H1 (cell line): ENCODE measurements around the gene DSTYK. TPM values are rescaled to one million over a fixed set of nuclear protein-coding genes. Genes with fewer than 3 reads are reported as not detected.
A peak's percentile ranks its signal among the peaks of the same experiment; 100 is the strongest.

ENCODE experiments used
- CTCF ChIA-PET: fragments of 300-600 bp; sonication (Branson Sonifier 250); formaldehyde crosslinking; loops from one replicate; lab custom pipeline; 2021; ENCODE audit not compliant: partially characterized antibody; lab: Charles Lee
- POLR2A ChIA-PET: fragments of 300-600 bp; sonication (Branson Sonifier 250); formaldehyde crosslinking; loops from one replicate; lab custom pipeline; 2021; ENCODE audit warnings: inconsistent platforms; ENCODE audit not compliant: partially characterized antibody; lab: Charles Lee
- DNase-seq, 2 experiments: peaks; one replicate each; pipeline versions ENCODE4 v3.0.0 to v3.0.0-alpha.2; 2010 to 2022; ENCODE audit warnings: low spot score in 2 of 2, low read depth in 1 of 2, mixed read lengths in 1 of 2
- FAIRE-seq: peaks from 2 replicates; lab custom pipeline; 2011; peaks lifted over from hg19 to GRCh38; lab: Jason Lieb, UNC
- H2AFZ ChIP-seq: 2 replicates; pipeline ENCODE4 v1.8.1; 2012; ENCODE audit warnings: low read length, inconsistent platforms
- H2AK5ac ChIP-seq: 2 replicates; pipeline ENCODE4 v1.6.1; 2013; ENCODE audit warnings: low read depth, low read length
- H2BK120ac ChIP-seq: replicated peaks from 2 replicates; pipeline ENCODE3; 2013; ENCODE audit warnings: low read depth, low read length, inconsistent platforms
- H2BK12ac ChIP-seq: 2 replicates; pipeline ENCODE4 v1.6.1; 2013; ENCODE audit warnings: low read depth, low read length
- H2BK15ac ChIP-seq: 2 replicates; pipeline ENCODE4 v1.6.1; 2013; ENCODE audit warnings: low read length
- H2BK20ac ChIP-seq: 2 replicates; pipeline ENCODE4 v1.6.1; 2013; ENCODE audit warnings: low read length
- H2BK5ac ChIP-seq: 2 replicates; pipeline ENCODE4 v1.6.1; 2013; ENCODE audit warnings: low read depth, low read length
- H3K14ac ChIP-seq: 2 replicates; pipeline ENCODE4 v1.6.1; 2013; ENCODE audit warnings: inconsistent platforms; ENCODE audit not compliant: insufficient read length
- H3K18ac ChIP-seq: 2 replicates; pipeline ENCODE4 v1.6.1; 2013; ENCODE audit warnings: low read length; ENCODE audit errors: extremely low read depth
- H3K23ac ChIP-seq: 2 replicates; pipeline ENCODE4 v1.6.1; 2013; ENCODE audit warnings: inconsistent platforms; ENCODE audit not compliant: insufficient read length
- H3K23me2 ChIP-seq: 2 replicates; pipeline ENCODE4 v1.6.1; 2013; ENCODE audit warnings: low read depth, low read length
- H3K27ac ChIP-seq: 2 replicates; pipeline ENCODE4 v1.6.1; 2011; ENCODE audit warnings: low read depth, low read length, inconsistent platforms
- H3K27me3 ChIP-seq, 4 experiments: replicated peaks in 1 of 4; 1 replicate in 1 of 4; 2 replicates in 3 of 4; pipeline versions ENCODE4 v1.6.1 to v1.8.1; 2011 to 2013; ENCODE audit warnings: low read length in 3 of 4, mild to moderate bottlenecking in 3 of 4, inconsistent platforms in 2 of 4, mixed read lengths in 2 of 4, moderate library complexity in 1 of 4; ENCODE audit not compliant: control insufficient read depth in 3 of 4, insufficient read depth in 3 of 4; ENCODE audit errors: extremely low read depth in 1 of 4
- H3K36me3 ChIP-seq, 4 experiments: 2 replicates each; pipeline versions ENCODE4 v1.6.1 to v1.8.1; 2011 to 2013; ENCODE audit warnings: mild to moderate bottlenecking in 4 of 4, low read length in 3 of 4, moderate library complexity in 2 of 4, control low read depth in 1 of 4, inconsistent platforms in 1 of 4; ENCODE audit not compliant: insufficient read depth in 4 of 4, control insufficient read depth in 2 of 4
- H3K4ac ChIP-seq: replicated peaks from 2 replicates; pipeline ENCODE3; 2013; ENCODE audit warnings: low read length, low read depth, mixed read lengths, inconsistent platforms; ENCODE audit not compliant: insufficient read length
- H3K4me1 ChIP-seq, 4 experiments: replicated peaks in 1 of 4; 1 replicate in 1 of 4; 2 replicates in 3 of 4; pipeline versions ENCODE4 v1.6.1 to v1.8.1; 2011 to 2013; ENCODE audit warnings: low read length in 3 of 4, inconsistent platforms in 2 of 4, mixed read lengths in 1 of 4; ENCODE audit not compliant: insufficient read depth in 4 of 4, control insufficient read depth in 3 of 4
- H3K4me2 ChIP-seq, 2 experiments: 2 replicates each; pipeline versions ENCODE4 v1.6.1 to v1.8.1; 2011 to 2013; ENCODE audit warnings: low read depth in 2 of 2, low read length in 2 of 2, control low read depth in 1 of 2, inconsistent platforms in 1 of 2, mild to moderate bottlenecking in 1 of 2; ENCODE audit not compliant: insufficient read depth in 1 of 2
- H3K4me3 ChIP-seq, 4 experiments: fragments of 200-600, 300-600 bp in 1 of 4; sonication (generic), shearing (Covaris generic), sonication (Bioruptor Twin) in 1 of 4; 2 replicates each; pipeline versions ENCODE4 v1.5.1 to v1.8.1; 2011 to 2016; ENCODE audit warnings: low read length in 4 of 4, low read depth in 3 of 4, control low read depth in 2 of 4, inconsistent platforms in 2 of 4, mild to moderate bottlenecking in 2 of 4, mixed read lengths in 1 of 4, moderate library complexity in 1 of 4; ENCODE audit not compliant: insufficient read depth in 2 of 4; ENCODE audit errors: extremely low read depth in 1 of 4
- H3K56ac ChIP-seq: replicated peaks from 2 replicates; pipeline ENCODE3; 2013; ENCODE audit warnings: low read depth, mild to moderate bottlenecking, mixed read lengths, low read length, inconsistent platforms; ENCODE audit not compliant: insufficient read length
- H3K79me1 ChIP-seq: 2 replicates; pipeline ENCODE4 v1.6.1; 2013; ENCODE audit warnings: low read depth, low read length, control low read depth
- H3K79me2 ChIP-seq, 2 experiments: 2 replicates each; pipeline versions ENCODE4 v1.6.1 to v1.8.1; 2012 to 2013; ENCODE audit warnings: low read length in 2 of 2, mild to moderate bottlenecking in 2 of 2, inconsistent platforms in 1 of 2; ENCODE audit not compliant: insufficient read depth in 2 of 2, control insufficient read depth in 1 of 2
- H3K9ac ChIP-seq, 4 experiments: replicated peaks in 1 of 4; 1 replicate in 1 of 4; 2 replicates in 3 of 4; pipeline versions ENCODE4 v1.6.1 to v1.8.1; 2011 to 2013; ENCODE audit warnings: low read depth in 3 of 4, low read length in 3 of 4, control low read depth in 2 of 4, mild to moderate bottlenecking in 2 of 4, moderate library complexity in 2 of 4, inconsistent platforms in 1 of 4; ENCODE audit errors: extremely low read depth in 1 of 4
- H3K9me3 ChIP-seq, 2 experiments: 2 replicates each; pipeline versions ENCODE4 v1.6.1 to v1.8.1; 2012 to 2013; ENCODE audit warnings: mild to moderate bottlenecking in 2 of 2, moderate library complexity in 2 of 2, control low read depth in 1 of 2, inconsistent platforms in 1 of 2, low read depth in 1 of 2, low read length in 1 of 2, mixed read lengths in 1 of 2; ENCODE audit not compliant: insufficient read depth in 2 of 2
- H4K20me1 ChIP-seq, 2 experiments: replicated peaks in 1 of 2; 2 replicates each; pipeline versions ENCODE3 to v1.8.1; 2011 to 2013; ENCODE audit warnings: inconsistent platforms in 2 of 2, low read length in 2 of 2, mild to moderate bottlenecking in 1 of 2; ENCODE audit not compliant: insufficient read depth in 2 of 2, control insufficient read depth in 1 of 2
- H4K5ac ChIP-seq: 2 replicates; pipeline ENCODE4 v1.6.1; 2013; ENCODE audit warnings: low read length, low read depth, mixed read lengths, inconsistent platforms; ENCODE audit not compliant: insufficient read length
- H4K8ac ChIP-seq: 2 replicates; pipeline ENCODE4 v1.8.0; 2013; ENCODE audit warnings: mild to moderate bottlenecking, moderate library complexity, low read length, inconsistent platforms; ENCODE audit not compliant: insufficient read depth; ENCODE audit errors: extremely low read depth
- H4K91ac ChIP-seq: replicated peaks from 2 replicates; pipeline ENCODE3; 2013; ENCODE audit warnings: low read length, mixed read lengths, inconsistent platforms; ENCODE audit not compliant: insufficient read length
- CBX5 ChIP-seq: fragments of 300-800, 300-1000 bp; sonication (generic); IDR thresholded peaks from 2 replicates; pipeline ENCODE4 v1.7.1; 2016; ENCODE audit warnings: antibody characterized with exemption, low read length, low read depth
- JUN ChIP-seq: IDR thresholded peaks from 2 replicates; pipeline ENCODE4 v1.6.1; 2011; ENCODE audit warnings: low read depth, mild to moderate bottlenecking, improper control_type of control experiment, low read length
- PHF8 ChIP-seq: fragments of 200-600 bp; sonication (generic); conservative IDR thresholded peaks from 2 replicates; pipeline ENCODE4 v1.7.1; 2012; ENCODE audit warnings: low read depth, mild to moderate bottlenecking, inconsistent platforms, low read length, moderate library complexity
- RXRA ChIP-seq: IDR thresholded peaks from 2 replicates; pipeline ENCODE4 v1.6.1; 2011; ENCODE audit warnings: low read depth, mild to moderate bottlenecking, low read length, moderate library complexity; ENCODE audit not compliant: insufficient read depth
- SAP30 ChIP-seq: fragments of 300-600 bp; sonication (generic); IDR thresholded peaks from 2 replicates; pipeline ENCODE4 v1.7.1; 2012; ENCODE audit warnings: low read length, moderate library complexity, mild to moderate bottlenecking, inconsistent platforms; ENCODE audit not compliant: insufficient read depth, insufficient replicate concordance
- SIRT6 ChIP-seq: IDR thresholded peaks from one replicate; pipeline ENCODE4 v1.7.1; 2012; ENCODE audit warnings: low read length, inconsistent platforms
- WGBS, 2 experiments: shearing (Covaris generic) in 1 of 2; methylation state at CpG; one replicate each; pipeline versions ENCODE4 v1.1.6 to v1.1.7; 2013 to 2015; ENCODE audit warnings: low lambda C conversion rate in 2 of 2, mixed read lengths in 2 of 2, inconsistent platforms in 1 of 2, low coverage in 1 of 2, missing lambda C conversion rate in 1 of 2; ENCODE audit not compliant: insufficient replicate concordance in 2 of 2, insufficient coverage in 1 of 2, insufficient read length in 1 of 2; ENCODE audit errors: extremely low coverage in 1 of 2, missing lambda C conversion rate in 1 of 2; 5-methylcytosine and 5-hydroxymethylcytosine counted together
- polyA plus RNA-seq, 7 experiments: library from polyadenylated mRNA; depleted of rRNA in 3 of 7; stranded (reverse) in 5 of 7; unstranded in 2 of 7; fragments of >200 nt in 5 of 7; fragments of 200-250 nt in 2 of 7; gene quantifications; 1 replicate in 5 of 7; 2 replicates in 1 of 7; 4 replicates in 1 of 7; pipeline versions ENCODE4 v1.2.1 to v1.2.3, GENCODE V29; 2011 to 2013; ENCODE audit warnings: missing spikeins in 2 of 7, mixed read lengths in 2 of 7
- total RNA-seq: library from RNA; stranded (reverse); fragmentation: NEBNext Ultra II Directional; extraction: Animal tissue kit (Norgen Biotek cat#: 25700); gene quantifications from 2 replicates; pipeline ENCODE4 v1.2.1, GENCODE V29; 2021
- TF ChIP-seq, protein P1 (sequence below), 3 experiments: IDR thresholded peaks; 1 replicate in 2 of 3; 2 replicates in 1 of 3; pipeline versions ENCODE4 v1.5.1 to v1.6.1; 2011; ENCODE audit warnings: low read length in 3 of 3, mild to moderate bottlenecking in 3 of 3, inconsistent platforms in 2 of 3, low read depth in 1 of 3, moderate library complexity in 1 of 3; ENCODE audit not compliant: insufficient read depth in 1 of 3; ENCODE audit errors: control extremely low read depth in 1 of 3
- TF ChIP-seq, protein P2 (sequence below): IDR thresholded peaks from 2 replicates; pipeline ENCODE4 v1.6.1; 2012; ENCODE audit warnings: inconsistent platforms
- TF ChIP-seq, protein P3 (sequence below): IDR thresholded peaks from 2 replicates; pipeline ENCODE4 v1.6.1; 2012; ENCODE audit warnings: inconsistent platforms

Gene DSTYK
- total and polyA plus RNA-seq, 2 of the 8 experiments (the other 6 are each of a cell fraction or from before 2014, with no cell fraction given): 2.7 to 8.5 TPM

DNA sequence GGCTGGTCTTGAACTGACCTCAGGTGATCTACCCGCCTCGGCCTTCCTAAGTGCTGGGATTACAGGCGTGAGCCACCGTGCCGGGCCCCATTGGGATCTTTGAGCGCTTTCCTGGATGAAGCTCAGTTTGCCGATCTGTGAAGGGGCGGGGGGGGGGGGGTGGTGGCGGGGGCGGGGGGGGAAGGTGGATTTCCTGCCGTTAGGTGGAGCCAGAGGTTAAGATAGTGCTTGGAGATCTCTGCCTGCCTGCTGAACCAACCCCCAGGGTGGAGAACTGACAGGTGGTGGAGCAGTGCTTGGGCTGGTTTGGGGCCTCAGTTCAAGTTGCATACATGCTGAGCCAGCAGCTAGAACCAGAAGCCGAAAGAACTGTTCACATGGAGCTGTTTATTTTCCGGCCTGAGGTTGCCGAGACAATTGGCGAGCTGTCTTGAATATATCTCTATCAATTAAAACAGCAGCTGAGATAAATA lies 17.9 kb upstream of the DSTYK start:
- Histone ChIP-seq H2BK20ac (no peak overlapping the region), H2BK120ac (no peak overlapping the region), H4K91ac (no peak overlapping the region), H3K4me2 (peak overlapping the region; percentile 89 to 99; a peak in 3 of 4 replicates), H2BK12ac (no peak overlapping the region), H4K20me1 (peaks cover 3 to 9% of the 10 kb centered on the region in 2 experiments), H3K23ac (no peak overlapping the region), H3K79me1 (no peaks in the 10 kb centered on the region), H3K4ac (no peak overlapping the region), H3K79me2 (no peaks in the 10 kb centered on the region), H3K36me3 (no peaks in the 10 kb centered on the region), H3K9me3 (no peaks in the 10 kb centered on the region), H3K4me1 (peaks cover 13 to 18% (median 16%) of the 10 kb centered on the region in 4 experiments; a peak in 6 of 7 replicates), H3K56ac (no peak overlapping the region), H3K18ac (no peak overlapping the region), H3K27me3 (peaks cover 0 to 6% (median 4%) of the 10 kb centered on the region in 4 experiments; a peak in 5 of 7 replicates), H3K27ac (no peak overlapping the region), H2AK5ac (no peak overlapping the region), H2BK15ac (no peak overlapping the region), H3K4me3 (peak overlapping the region; percentile 23 to 85 (median 66); a peak in 6 of 8 replicates), H2AFZ (no peak overlapping the region), H3K14ac (no peak overlapping the region), H3K9ac (no peak overlapping the region), H4K8ac (no peak overlapping the region), H2BK5ac (no peak overlapping the region), H4K5ac (no peak overlapping the region), H3K23me2 (peaks cover 11% of the 10 kb centered on the region)
- CTCF ChIA-PET: interaction anchor here (0.6 to 40.8 kb wide), 27 partner anchors 10 to 1566 kb away, joined by 3 to 1035 read pairs (median 4); no protein-coding TSS in a partner anchor
- 23% methylated on average over 10 of the region's 15 CpGs; no CpG with 5 or more reads in 1 of the 2 experiments for WGBS, 2 experiments
- no peak for FAIRE-seq
- peak in 1 of 2 experiments; percentile 58 for DNase-seq
- POLR2A ChIA-PET: interaction anchor here (0.9 to 2.4 kb wide), 6 partner anchors 10 to 92 kb away, joined by 3 to 9 read pairs (median 4); partner anchors contain the start of gene NUAK2
- TF ChIP-seq, protein P1, sequence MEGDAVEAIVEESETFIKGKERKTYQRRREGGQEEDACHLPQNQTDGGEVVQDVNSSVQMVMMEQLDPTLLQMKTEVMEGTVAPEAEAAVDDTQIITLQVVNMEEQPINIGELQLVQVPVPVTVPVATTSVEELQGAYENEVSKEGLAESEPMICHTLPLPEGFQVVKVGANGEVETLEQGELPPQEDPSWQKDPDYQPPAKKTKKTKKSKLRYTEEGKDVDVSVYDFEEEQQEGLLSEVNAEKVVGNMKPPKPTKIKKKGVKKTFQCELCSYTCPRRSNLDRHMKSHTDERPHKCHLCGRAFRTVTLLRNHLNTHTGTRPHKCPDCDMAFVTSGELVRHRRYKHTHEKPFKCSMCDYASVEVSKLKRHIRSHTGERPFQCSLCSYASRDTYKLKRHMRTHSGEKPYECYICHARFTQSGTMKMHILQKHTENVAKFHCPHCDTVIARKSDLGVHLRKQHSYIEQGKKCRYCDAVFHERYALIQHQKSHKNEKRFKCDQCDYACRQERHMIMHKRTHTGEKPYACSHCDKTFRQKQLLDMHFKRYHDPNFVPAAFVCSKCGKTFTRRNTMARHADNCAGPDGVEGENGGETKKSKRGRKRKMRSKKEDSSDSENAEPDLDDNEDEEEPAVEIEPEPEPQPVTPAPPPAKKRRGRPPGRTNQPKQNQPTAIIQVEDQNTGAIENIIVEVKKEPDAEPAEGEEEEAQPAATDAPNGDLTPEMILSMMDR (IDR thresholded peaks at IDR 0.05; ENCODE audit: control extremely low read depth in 1 of 3, insufficient read depth in 1 of 3, low read depth in 1 of 3, low read length in 3 of 3): peak; percentile 46 to 60 (median 52); a peak in 3 of 4 replicates
- TF ChIP-seq, protein P2, sequence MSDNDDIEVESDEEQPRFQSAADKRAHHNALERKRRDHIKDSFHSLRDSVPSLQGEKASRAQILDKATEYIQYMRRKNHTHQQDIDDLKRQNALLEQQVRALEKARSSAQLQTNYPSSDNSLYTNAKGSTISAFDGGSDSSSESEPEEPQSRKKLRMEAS: peak; percentile 8; the same call in 1 of the 2 replicates
- TF ChIP-seq, protein P3, sequence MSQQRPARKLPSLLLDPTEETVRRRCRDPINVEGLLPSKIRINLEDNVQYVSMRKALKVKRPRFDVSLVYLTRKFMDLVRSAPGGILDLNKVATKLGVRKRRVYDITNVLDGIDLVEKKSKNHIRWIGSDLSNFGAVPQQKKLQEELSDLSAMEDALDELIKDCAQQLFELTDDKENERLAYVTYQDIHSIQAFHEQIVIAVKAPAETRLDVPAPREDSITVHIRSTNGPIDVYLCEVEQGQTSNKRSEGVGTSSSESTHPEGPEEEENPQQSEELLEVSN: no peak
- TF ChIP-seq CBX5: no peak
- TF ChIP-seq PHF8: no peak
- no peak for TF ChIP-seq SAP30
- TF ChIP-seq JUN: no peak
- TF ChIP-seq RXRA: no peak
- TF ChIP-seq SIRT6: no peak
